GM23338 (cell line): ENCODE results near the gene PCMT1.

Source experiments
- CREB1 ChIP-seq: fragments of 250-450 bp; sonication (Bioruptor Pico); IDR thresholded peaks from 2 replicates; pipeline ENCODE4 v1.5.0; 2020; ENCODE audit warnings: low read depth, mild to moderate bottlenecking, moderate library complexity
- EZH2 ChIP-seq: fragments of 200-600 bp; sonication (generic); IDR thresholded peaks from one replicate; pipeline ENCODE4 v1.8.0; 2017; ENCODE audit warnings: antibody characterized with exemption, mild to moderate bottlenecking, low read depth; ENCODE audit not compliant: unreplicated experiment
- EZH2phosphoT487 ChIP-seq: fragments of 200-600 bp; sonication (generic); IDR thresholded peaks from one replicate; pipeline ENCODE4 v1.8.1; 2018; ENCODE audit warnings: antibody characterized with exemption; ENCODE audit not compliant: unreplicated experiment
- POLR2AphosphoS5 ChIP-seq: IDR thresholded peaks from 2 replicates; pipeline ENCODE4 v1.6.1; 2016; ENCODE audit warnings: antibody characterized with exemption, low read depth
- ZNF114 ChIP-seq: fragments of 250-450 bp; sonication (Bioruptor Pico); IDR thresholded peaks from 2 replicates; pipeline ENCODE4 v1.5.0; 2020; ENCODE audit warnings: mild to moderate bottlenecking, moderate library complexity
- ZNF331 ChIP-seq: fragments of 250-450 bp; sonication (Bioruptor Pico); IDR thresholded peaks from 2 replicates; pipeline ENCODE4 v1.5.0; 2020; ENCODE audit warnings: low read depth, mild to moderate bottlenecking, moderate library complexity
- TF ChIP-seq, protein P1 (sequence below), 2 experiments: fragments of 200-600 bp in 1 of 2; sonication (generic) in 1 of 2; conservative IDR thresholded peaks; 2 replicates each; pipeline versions ENCODE4 v1.5.1 to v1.6.1; 2016 to 2017; ENCODE audit warnings: antibody characterized with exemption in 2 of 2, low read depth in 2 of 2, mild to moderate bottlenecking in 2 of 2, moderate library complexity in 1 of 2
- TF ChIP-seq, protein P2 (sequence below): IDR thresholded peaks from one replicate; pipeline ENCODE4 v1.6.1; 2018; ENCODE audit warnings: antibody characterized with exemption; ENCODE audit not compliant: unreplicated experiment
- TF ChIP-seq, protein P3 (sequence below): IDR thresholded peaks from 2 replicates; pipeline ENCODE4 v1.6.1; 2016; ENCODE audit warnings: antibody characterized with exemption

DNA sequence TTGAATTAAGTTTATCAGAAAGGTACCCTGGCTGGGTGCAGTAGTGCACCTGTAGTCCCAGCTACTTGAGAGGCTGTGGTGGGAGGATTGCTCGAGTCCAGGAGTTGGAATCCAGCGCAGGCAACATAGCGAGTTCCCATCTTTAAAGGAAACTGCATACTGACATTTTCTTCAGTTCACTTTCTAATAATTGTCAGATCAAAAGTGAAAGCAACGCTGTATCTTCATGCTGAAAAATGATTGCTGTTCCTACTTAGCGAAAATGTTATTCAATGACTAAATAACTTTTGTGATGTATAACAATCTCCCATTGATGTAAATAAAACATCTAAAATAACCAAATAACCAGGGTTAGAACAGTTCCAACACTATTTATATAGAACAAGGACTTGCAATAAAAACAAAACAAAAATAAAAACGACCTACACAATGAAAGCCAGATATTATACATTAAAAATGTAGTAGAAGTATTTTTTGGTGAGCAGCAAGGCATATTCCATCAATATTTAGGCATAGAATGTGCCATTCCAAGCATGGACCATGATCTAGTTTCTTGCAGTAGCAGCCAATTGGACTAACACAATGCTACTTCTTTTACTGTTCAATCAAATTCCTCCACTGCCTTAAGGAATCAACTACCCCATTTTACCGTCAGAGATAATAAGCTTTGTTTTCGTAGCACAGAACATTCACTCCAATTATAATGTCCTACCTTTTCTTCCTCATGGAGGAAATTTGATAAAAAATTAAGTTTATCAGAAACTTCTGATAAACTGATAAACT, 33.2 kb upstream of the PCMT1 start:
- TF ChIP-seq, protein P1, sequence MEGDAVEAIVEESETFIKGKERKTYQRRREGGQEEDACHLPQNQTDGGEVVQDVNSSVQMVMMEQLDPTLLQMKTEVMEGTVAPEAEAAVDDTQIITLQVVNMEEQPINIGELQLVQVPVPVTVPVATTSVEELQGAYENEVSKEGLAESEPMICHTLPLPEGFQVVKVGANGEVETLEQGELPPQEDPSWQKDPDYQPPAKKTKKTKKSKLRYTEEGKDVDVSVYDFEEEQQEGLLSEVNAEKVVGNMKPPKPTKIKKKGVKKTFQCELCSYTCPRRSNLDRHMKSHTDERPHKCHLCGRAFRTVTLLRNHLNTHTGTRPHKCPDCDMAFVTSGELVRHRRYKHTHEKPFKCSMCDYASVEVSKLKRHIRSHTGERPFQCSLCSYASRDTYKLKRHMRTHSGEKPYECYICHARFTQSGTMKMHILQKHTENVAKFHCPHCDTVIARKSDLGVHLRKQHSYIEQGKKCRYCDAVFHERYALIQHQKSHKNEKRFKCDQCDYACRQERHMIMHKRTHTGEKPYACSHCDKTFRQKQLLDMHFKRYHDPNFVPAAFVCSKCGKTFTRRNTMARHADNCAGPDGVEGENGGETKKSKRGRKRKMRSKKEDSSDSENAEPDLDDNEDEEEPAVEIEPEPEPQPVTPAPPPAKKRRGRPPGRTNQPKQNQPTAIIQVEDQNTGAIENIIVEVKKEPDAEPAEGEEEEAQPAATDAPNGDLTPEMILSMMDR (conservative IDR thresholded peaks at IDR 0.05; ENCODE audit: low read depth in 2 of 2) = no peak
- TF ChIP-seq EZH2 (no peak), POLR2AphosphoS5 (no peak), CREB1 (no peak), EZH2phosphoT487 (no peak), ZNF331 (CRISPR knock-in tag) (no peak), ZNF114 (CRISPR knock-in tag) (no peak)
- TF ChIP-seq, protein P2, sequence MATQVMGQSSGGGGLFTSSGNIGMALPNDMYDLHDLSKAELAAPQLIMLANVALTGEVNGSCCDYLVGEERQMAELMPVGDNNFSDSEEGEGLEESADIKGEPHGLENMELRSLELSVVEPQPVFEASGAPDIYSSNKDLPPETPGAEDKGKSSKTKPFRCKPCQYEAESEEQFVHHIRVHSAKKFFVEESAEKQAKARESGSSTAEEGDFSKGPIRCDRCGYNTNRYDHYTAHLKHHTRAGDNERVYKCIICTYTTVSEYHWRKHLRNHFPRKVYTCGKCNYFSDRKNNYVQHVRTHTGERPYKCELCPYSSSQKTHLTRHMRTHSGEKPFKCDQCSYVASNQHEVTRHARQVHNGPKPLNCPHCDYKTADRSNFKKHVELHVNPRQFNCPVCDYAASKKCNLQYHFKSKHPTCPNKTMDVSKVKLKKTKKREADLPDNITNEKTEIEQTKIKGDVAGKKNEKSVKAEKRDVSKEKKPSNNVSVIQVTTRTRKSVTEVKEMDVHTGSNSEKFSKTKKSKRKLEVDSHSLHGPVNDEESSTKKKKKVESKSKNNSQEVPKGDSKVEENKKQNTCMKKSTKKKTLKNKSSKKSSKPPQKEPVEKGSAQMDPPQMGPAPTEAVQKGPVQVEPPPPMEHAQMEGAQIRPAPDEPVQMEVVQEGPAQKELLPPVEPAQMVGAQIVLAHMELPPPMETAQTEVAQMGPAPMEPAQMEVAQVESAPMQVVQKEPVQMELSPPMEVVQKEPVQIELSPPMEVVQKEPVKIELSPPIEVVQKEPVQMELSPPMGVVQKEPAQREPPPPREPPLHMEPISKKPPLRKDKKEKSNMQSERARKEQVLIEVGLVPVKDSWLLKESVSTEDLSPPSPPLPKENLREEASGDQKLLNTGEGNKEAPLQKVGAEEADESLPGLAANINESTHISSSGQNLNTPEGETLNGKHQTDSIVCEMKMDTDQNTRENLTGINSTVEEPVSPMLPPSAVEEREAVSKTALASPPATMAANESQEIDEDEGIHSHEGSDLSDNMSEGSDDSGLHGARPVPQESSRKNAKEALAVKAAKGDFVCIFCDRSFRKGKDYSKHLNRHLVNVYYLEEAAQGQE = no peak
- TF ChIP-seq, protein P3, sequence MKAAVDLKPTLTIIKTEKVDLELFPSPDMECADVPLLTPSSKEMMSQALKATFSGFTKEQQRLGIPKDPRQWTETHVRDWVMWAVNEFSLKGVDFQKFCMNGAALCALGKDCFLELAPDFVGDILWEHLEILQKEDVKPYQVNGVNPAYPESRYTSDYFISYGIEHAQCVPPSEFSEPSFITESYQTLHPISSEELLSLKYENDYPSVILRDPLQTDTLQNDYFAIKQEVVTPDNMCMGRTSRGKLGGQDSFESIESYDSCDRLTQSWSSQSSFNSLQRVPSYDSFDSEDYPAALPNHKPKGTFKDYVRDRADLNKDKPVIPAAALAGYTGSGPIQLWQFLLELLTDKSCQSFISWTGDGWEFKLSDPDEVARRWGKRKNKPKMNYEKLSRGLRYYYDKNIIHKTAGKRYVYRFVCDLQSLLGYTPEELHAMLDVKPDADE = no peak
